Measurements from ENCODE around the gene BIRC5.

The BIRC5 gene

GRCh38 chr17:78263063-78263735 is 49.1 kb downstream of the BIRC5 start:
- H4K91ac ChIP-seq (ENCODE audit: low read depth, low read length): no peak overlapping the region
- no peak for DNase-seq
- no peak overlapping the region for H4K12ac ChIP-seq (ENCODE audit: low read depth, low read length)
- H3K36me3 ChIP-seq (ENCODE audit: control insufficient read depth in 1 of 2, insufficient read depth in 2 of 2, low read length in 2 of 2): no peaks in the 10 kb centered on the region
- H4K8ac ChIP-seq (ENCODE audit: low read depth, low read length): no peak overlapping the region
- no peak overlapping the region for H3K4me3 ChIP-seq (ENCODE audit: low read depth, low read length)
- peaks cover 6% of the 10 kb centered on the region for H3K79me1 ChIP-seq (ENCODE audit: low read length)
- H3K27me3 ChIP-seq (ENCODE audit: insufficient read depth, low read length): no peaks in the 10 kb centered on the region
- H2BK120ac ChIP-seq (ENCODE audit: insufficient read depth, low read length, poor library complexity): no peak overlapping the region
- peaks cover 5 to 10% of the 10 kb centered on the region in 2 experiments for H3K4me1 ChIP-seq (ENCODE audit: control insufficient read depth in 1 of 2, insufficient read depth in 2 of 2, low read length in 2 of 2)
- no peak overlapping the region for H2AFZ ChIP-seq (ENCODE audit: insufficient read depth, low read length, poor library complexity)
- H3K14ac ChIP-seq (ENCODE audit: low read length): no peak overlapping the region
- H3K4me2 ChIP-seq (ENCODE audit: low read length): no peak overlapping the region
- H3K9me3 ChIP-seq (ENCODE audit: insufficient read depth, low read depth, low read length): peaks cover 2% of the 10 kb centered on the region
- H2AK5ac ChIP-seq (ENCODE audit: low read length): no peak overlapping the region
- H3K79me2 ChIP-seq (ENCODE audit: control insufficient read depth, insufficient read depth, low read length, poor library complexity): no peaks in the 10 kb centered on the region
- no peak overlapping the region for H3K23ac ChIP-seq (ENCODE audit: low read length)
- no peak overlapping the region for H3K18ac ChIP-seq (ENCODE audit: low read length)
- no peak overlapping the region for H2BK12ac ChIP-seq (ENCODE audit: low read length)
- H2BK5ac ChIP-seq (ENCODE audit: low read depth, low read length, poor library complexity): no peak overlapping the region
- no peak overlapping the region for H3K4ac ChIP-seq (ENCODE audit: low read depth, low read length)
- no peak overlapping the region for H3K9ac ChIP-seq (ENCODE audit: low read length)
- WGBS (ENCODE audit: extremely low coverage, insufficient coverage, insufficient read length): no CpG with 5 or more reads among the region's 23 CpGs
- H3K27ac ChIP-seq (ENCODE audit: low read depth, low read length): no peak overlapping the region

- no peak for DNase-seq
- Histone ChIP-seq H3K14ac (ENCODE audit: low read length) (peak overlapping the region; percentile 11), H3K4ac (ENCODE audit: low read depth, low read length) (no peak overlapping the region), H4K12ac (ENCODE audit: low read depth, low read length) (no peak overlapping the region), H2BK12ac (ENCODE audit: low read length) (no peak overlapping the region), H3K23ac (ENCODE audit: low read length) (no peak overlapping the region), H3K4me3 (ENCODE audit: low read depth, low read length) (no peak overlapping the region), H2BK120ac (ENCODE audit: insufficient read depth, low read length, poor library complexity) (no peak overlapping the region), H2AK5ac (ENCODE audit: low read length) (no peak overlapping the region), H2AFZ (ENCODE audit: insufficient read depth, low read length, poor library complexity) (no peak overlapping the region), H3K27me3 (ENCODE audit: insufficient read depth, low read length) (no peaks in the 10 kb centered on the region), H3K79me1 (ENCODE audit: low read length) (peaks cover 9% of the 10 kb centered on the region), H3K27ac (ENCODE audit: low read depth, low read length) (no peak overlapping the region), H3K9me3 (ENCODE audit: insufficient read depth, low read depth, low read length) (peaks cover 2% of the 10 kb centered on the region), H4K91ac (ENCODE audit: low read depth, low read length) (no peak overlapping the region), H3K9ac (ENCODE audit: low read length) (no peak overlapping the region), H3K18ac (ENCODE audit: low read length) (no peak overlapping the region), H3K36me3 (ENCODE audit: control insufficient read depth in 1 of 2, insufficient read depth in 2 of 2, low read length in 2 of 2) (no peaks in the 10 kb centered on the region), H3K4me1 (ENCODE audit: control insufficient read depth in 1 of 2, insufficient read depth in 2 of 2, low read length in 2 of 2) (peaks cover 8 to 12% of the 10 kb centered on the region in 2 experiments), H4K8ac (ENCODE audit: low read depth, low read length) (no peak overlapping the region), H3K4me2 (ENCODE audit: low read length) (no peak overlapping the region), H3K79me2 (ENCODE audit: control insufficient read depth, insufficient read depth, low read length, poor library complexity) (no peaks in the 10 kb centered on the region), H2BK5ac (ENCODE audit: low read depth, low read length, poor library complexity) (no peak overlapping the region)
- no CpG with 5 or more reads among the region's 9 CpGs for WGBS (ENCODE audit: extremely low coverage, insufficient coverage, insufficient read length)
These were observed 49.8 kb downstream of the BIRC5 start for GRCh38 chr17:78263736-78264340.

- Histone ChIP-seq H3K79me2 (ENCODE audit: control insufficient read depth, insufficient read depth, low read length, poor library complexity) (peaks cover 2% of the 10 kb centered on the region), H3K27ac (ENCODE audit: low read depth, low read length) (no peak overlapping the region), H3K23ac (ENCODE audit: low read length) (no peak overlapping the region), H3K9me3 (ENCODE audit: insufficient read depth, low read depth, low read length) (peaks cover 2% of the 10 kb centered on the region), H3K18ac (ENCODE audit: low read length) (no peak overlapping the region), H2BK5ac (ENCODE audit: low read depth, low read length, poor library complexity) (no peak overlapping the region), H3K36me3 (ENCODE audit: control insufficient read depth in 1 of 2, insufficient read depth in 2 of 2, low read length in 2 of 2) (no peaks in the 10 kb centered on the region), H3K79me1 (ENCODE audit: low read length) (peaks cover 14% of the 10 kb centered on the region), H3K4me3 (ENCODE audit: low read depth, low read length) (no peak overlapping the region), H4K8ac (ENCODE audit: low read depth, low read length) (no peak overlapping the region), H2BK120ac (ENCODE audit: insufficient read depth, low read length, poor library complexity) (no peak overlapping the region), H2BK12ac (ENCODE audit: low read length) (no peak overlapping the region), H3K4me2 (ENCODE audit: low read length) (no peak overlapping the region), H4K12ac (ENCODE audit: low read depth, low read length) (no peak overlapping the region), H2AK5ac (ENCODE audit: low read length) (no peak overlapping the region), H3K27me3 (ENCODE audit: insufficient read depth, low read length) (no peaks in the 10 kb centered on the region), H2AFZ (ENCODE audit: insufficient read depth, low read length, poor library complexity) (no peak overlapping the region), H3K4ac (ENCODE audit: low read depth, low read length) (no peak overlapping the region), H4K91ac (ENCODE audit: low read depth, low read length) (no peak overlapping the region), H3K4me1 (ENCODE audit: control insufficient read depth in 1 of 2, insufficient read depth in 2 of 2, low read length in 2 of 2) (peaks cover 16 to 19% of the 10 kb centered on the region in 2 experiments), H3K14ac (ENCODE audit: low read length) (no peak overlapping the region), H3K9ac (ENCODE audit: low read length) (no peak overlapping the region)
- no CpG with 5 or more reads among the region's 5 CpGs for WGBS (ENCODE audit: extremely low coverage, insufficient coverage, insufficient read length)
- DNase-seq: no peak
These were observed 50.5 kb downstream of the BIRC5 start for GRCh38 chr17:78264590-78264989.

GRCh38 chr17:78265121-78265520 is 51.1 kb downstream of the BIRC5 start:
- Histone ChIP-seq H3K27me3 (ENCODE audit: insufficient read depth, low read length) (no peaks in the 10 kb centered on the region), H3K4me1 (ENCODE audit: control insufficient read depth in 1 of 2, insufficient read depth in 2 of 2, low read length in 2 of 2) (peaks cover 21 to 23% of the 10 kb centered on the region in 2 experiments), H4K91ac (ENCODE audit: low read depth, low read length) (no peak overlapping the region), H3K4me3 (ENCODE audit: low read depth, low read length) (no peak overlapping the region), H3K27ac (ENCODE audit: low read depth, low read length) (no peak overlapping the region), H3K9ac (ENCODE audit: low read length) (no peak overlapping the region), H2AK5ac (ENCODE audit: low read length) (no peak overlapping the region), H3K36me3 (ENCODE audit: control insufficient read depth in 1 of 2, insufficient read depth in 2 of 2, low read length in 2 of 2) (no peaks in the 10 kb centered on the region), H3K23ac (ENCODE audit: low read length) (no peak overlapping the region), H4K12ac (ENCODE audit: low read depth, low read length) (no peak overlapping the region), H4K8ac (ENCODE audit: low read depth, low read length) (no peak overlapping the region), H3K18ac (ENCODE audit: low read length) (no peak overlapping the region), H2BK5ac (ENCODE audit: low read depth, low read length, poor library complexity) (no peak overlapping the region), H3K79me1 (ENCODE audit: low read length) (peaks cover 18% of the 10 kb centered on the region), H3K79me2 (ENCODE audit: control insufficient read depth, insufficient read depth, low read length, poor library complexity) (peaks cover 3% of the 10 kb centered on the region), H2BK120ac (ENCODE audit: insufficient read depth, low read length, poor library complexity) (no peak overlapping the region), H3K4me2 (ENCODE audit: low read length) (no peak overlapping the region), H3K14ac (ENCODE audit: low read length) (no peak overlapping the region), H3K9me3 (ENCODE audit: insufficient read depth, low read depth, low read length) (peaks cover 2% of the 10 kb centered on the region), H3K4ac (ENCODE audit: low read depth, low read length) (no peak overlapping the region), H2BK12ac (ENCODE audit: low read length) (no peak overlapping the region), H2AFZ (ENCODE audit: insufficient read depth, low read length, poor library complexity) (no peak overlapping the region)
- DNase-seq: no peak
- WGBS (ENCODE audit: extremely low coverage, insufficient coverage, insufficient read length): no CpG with 5 or more reads among the region's 10 CpGs

All from trophoblast cell (in vitro differentiated cells and primary cell).